Tibial artery (tissue), 4 donors: ENCODE measurements around the gene NCSTN.
A peak's percentile ranks its signal among the peaks of the same experiment; 100 is the strongest.

ENCODE experiments used
- DNase-seq, 2 donors: peaks; one replicate each; pipeline ENCODE4 v3.0.0-alpha.2; 2019
- H3K27ac ChIP-seq, 2 donors: fragments of 200-600 bp; sonication (generic) in 1 of 2; 1 replicate in 1 of 2; 2 replicates in 1 of 2; pipeline ENCODE4 v1.5.1; 2018 to 2019; ENCODE audit warnings: mild to moderate bottlenecking in 1 of 2
- H3K27me3 ChIP-seq, 2 donors: fragments of 200-600 bp; sonication (generic) in 1 of 2; one replicate each; pipeline versions ENCODE4 v1.5.1 to v1.6.0; 2016 to 2019
- H3K36me3 ChIP-seq, 3 donors: fragments of 200-600 bp; sonication (generic) in 2 of 3; one replicate each; pipeline ENCODE4 v1.5.1; 2016 to 2019; ENCODE audit warnings: mild to moderate bottlenecking in 2 of 3
- H3K4me1 ChIP-seq, 4 donors: fragments of 200-600 bp; sonication (generic) in 2 of 4; 1 replicate in 3 of 4; 2 replicates in 1 of 4; pipeline ENCODE4 v1.5.1; 2016 to 2019
- H3K4me3 ChIP-seq, 2 donors: fragments of 200-600 bp; sonication (generic) in 1 of 2; 1 replicate in 1 of 2; 2 replicates in 1 of 2; pipeline ENCODE4 v1.5.1; 2018 to 2019; ENCODE audit warnings: mild to moderate bottlenecking in 2 of 2
- H3K9me3 ChIP-seq, 3 donors: fragments of 200-600 bp; sonication (generic) in 1 of 3; one replicate each; pipeline ENCODE4 v1.5.1; 2016 to 2019
- intact Hi-C: fragments of 100-400 bp; cut with DNase I; formaldehyde crosslinking; loops from one replicate; pipeline ENCODE4 v1.15.0; 2023; ENCODE audit warnings: low total_unique reads
- TF ChIP-seq, protein P1 (sequence below), 2 experiments: fragments of 200-600 bp in 1 of 2; fragments of 450-650 bp in 1 of 2; IDR thresholded peaks; one replicate each; pipeline ENCODE4 v1.5.1; 2017 to 2019; ENCODE audit warnings: antibody characterized with exemption in 2 of 2, mild to moderate bottlenecking in 1 of 2, moderate library complexity in 1 of 2

Gene NCSTN

DNA sequence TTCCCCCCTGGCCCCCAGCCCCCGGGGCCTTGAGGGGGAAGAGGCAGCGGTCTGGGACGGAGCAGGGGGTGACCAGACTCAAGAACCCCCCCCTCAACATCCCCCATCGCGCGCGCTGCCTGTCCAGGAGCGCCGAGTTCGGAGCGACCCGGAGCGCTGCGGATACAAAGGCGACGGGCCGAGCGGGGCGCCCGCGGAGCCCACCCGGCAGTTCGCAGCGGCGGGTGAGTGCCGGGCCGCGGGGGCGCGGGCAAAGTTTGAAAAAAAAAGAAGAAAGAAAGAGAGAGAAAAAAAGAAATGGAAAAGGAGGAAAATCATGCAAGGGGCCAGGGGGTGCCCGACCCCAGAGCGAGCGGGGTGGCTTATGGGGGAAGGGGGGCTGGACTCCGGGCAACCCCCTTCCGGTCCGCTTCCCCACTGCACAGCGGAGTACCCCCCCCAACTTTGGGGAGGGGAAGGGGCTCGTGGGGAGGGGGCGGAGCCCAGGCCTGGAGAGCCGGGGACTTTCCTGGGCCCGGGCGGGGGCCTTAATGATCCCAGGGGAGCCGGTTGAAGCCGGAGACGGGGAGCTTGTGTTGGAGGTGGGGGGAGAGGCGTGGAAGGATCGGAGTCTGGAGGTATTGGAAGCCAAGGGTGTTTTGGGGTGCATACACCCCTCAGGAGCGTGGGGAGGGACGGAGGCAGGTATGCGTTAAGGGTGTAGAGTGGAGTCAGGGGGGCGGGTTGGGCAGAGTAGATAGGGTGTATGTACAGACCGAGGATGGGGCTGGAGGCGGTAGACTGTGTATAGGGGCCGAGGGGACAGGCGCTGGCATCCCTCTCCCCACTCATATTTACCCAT, 57.7 kb downstream of the NCSTN start:
- Histone ChIP-seq H3K4me1 (peaks cover 0 to 15% (median 11%) of the 10 kb centered on the region in 4 donors), H3K27me3 (peaks cover 0 to 41% of the 10 kb centered on the region in 2 donors), H3K4me3 (peak overlapping the region; percentile 35 to 49), H3K9me3 (no peaks in the 10 kb centered on the region), H3K36me3 (no peaks in the 10 kb centered on the region), H3K27ac (no peak overlapping the region)
- intact Hi-C loops, result no loop called here
- TF ChIP-seq, protein P1, sequence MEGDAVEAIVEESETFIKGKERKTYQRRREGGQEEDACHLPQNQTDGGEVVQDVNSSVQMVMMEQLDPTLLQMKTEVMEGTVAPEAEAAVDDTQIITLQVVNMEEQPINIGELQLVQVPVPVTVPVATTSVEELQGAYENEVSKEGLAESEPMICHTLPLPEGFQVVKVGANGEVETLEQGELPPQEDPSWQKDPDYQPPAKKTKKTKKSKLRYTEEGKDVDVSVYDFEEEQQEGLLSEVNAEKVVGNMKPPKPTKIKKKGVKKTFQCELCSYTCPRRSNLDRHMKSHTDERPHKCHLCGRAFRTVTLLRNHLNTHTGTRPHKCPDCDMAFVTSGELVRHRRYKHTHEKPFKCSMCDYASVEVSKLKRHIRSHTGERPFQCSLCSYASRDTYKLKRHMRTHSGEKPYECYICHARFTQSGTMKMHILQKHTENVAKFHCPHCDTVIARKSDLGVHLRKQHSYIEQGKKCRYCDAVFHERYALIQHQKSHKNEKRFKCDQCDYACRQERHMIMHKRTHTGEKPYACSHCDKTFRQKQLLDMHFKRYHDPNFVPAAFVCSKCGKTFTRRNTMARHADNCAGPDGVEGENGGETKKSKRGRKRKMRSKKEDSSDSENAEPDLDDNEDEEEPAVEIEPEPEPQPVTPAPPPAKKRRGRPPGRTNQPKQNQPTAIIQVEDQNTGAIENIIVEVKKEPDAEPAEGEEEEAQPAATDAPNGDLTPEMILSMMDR (IDR thresholded peaks at IDR 0.05), result no peak
- no peak for DNase-seq

DNA sequence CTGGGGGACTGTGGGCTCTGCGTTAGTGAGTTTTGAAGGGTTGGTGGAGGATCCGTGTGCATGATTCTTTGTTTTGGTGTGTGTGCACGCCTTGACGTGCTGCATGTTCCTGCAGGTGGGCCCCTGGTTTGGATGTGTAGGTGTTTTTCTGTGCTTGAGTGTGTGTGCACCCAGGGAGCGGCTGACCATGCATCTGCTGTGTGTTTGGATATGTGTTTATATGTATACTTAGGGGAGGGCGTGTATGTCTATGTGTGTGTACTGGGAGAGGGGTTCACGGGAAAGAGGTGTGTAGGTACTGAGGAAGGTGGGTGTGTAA, 58.3 kb downstream of the NCSTN start:
- Histone ChIP-seq H3K27me3 (peaks cover 0 to 41% of the 10 kb centered on the region in 2 donors), H3K4me3 (no peak overlapping the region), H3K4me1 (peaks cover 0 to 15% (median 11%) of the 10 kb centered on the region in 4 donors), H3K36me3 (no peaks in the 10 kb centered on the region), H3K27ac (no peak overlapping the region), H3K9me3 (no peaks in the 10 kb centered on the region)
- intact Hi-C loops, result no loop called here
- TF ChIP-seq, protein P1 (IDR thresholded peaks at IDR 0.05), result no peak
- no peak for DNase-seq

DNA sequence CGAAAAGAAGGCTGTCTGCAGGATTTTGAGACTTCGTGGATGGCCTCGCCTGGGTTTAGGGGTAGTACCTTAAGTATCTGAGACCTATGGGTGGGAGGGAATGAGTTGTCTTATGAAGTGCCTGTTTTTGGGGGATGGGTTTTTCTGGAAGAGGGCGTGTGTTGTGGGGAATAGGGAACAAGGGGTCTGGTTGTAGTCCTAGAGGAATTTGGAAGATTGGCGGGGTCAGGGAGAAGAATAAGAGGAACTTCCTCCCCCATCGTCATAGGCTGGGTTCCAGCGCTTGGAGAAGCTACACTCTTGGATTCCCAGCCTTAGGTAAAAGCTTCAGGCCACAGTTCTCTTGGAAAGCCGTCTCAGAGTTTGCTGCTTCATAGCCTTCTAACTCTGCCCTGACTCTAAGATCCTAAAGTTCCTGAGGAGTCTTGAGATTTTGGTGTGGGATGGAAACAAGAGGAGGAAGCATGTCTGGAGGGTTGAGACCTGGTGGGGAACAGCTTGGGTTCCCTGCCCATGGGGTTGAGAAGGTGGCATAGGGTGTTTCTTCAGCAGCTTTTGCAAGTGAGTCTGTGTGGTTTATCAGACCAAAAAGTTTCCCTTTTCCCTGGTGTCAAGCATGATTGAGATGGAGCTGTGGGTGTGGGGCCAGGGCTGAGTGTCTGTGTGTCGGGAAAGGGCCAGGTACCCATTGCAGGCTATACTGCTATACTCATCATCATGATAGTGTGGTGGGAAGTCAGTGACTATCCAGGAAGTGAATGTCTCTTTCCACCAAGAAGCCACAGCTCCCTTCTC, 59.0 kb downstream of the NCSTN start:
- intact Hi-C loops, result no loop called here
- H3K9me3 ChIP-seq, result no peaks in the 10 kb centered on the region
- TF ChIP-seq, protein P1 (IDR thresholded peaks at IDR 0.05), result no peak
- peaks cover 0 to 15% (median 11%) of the 10 kb centered on the region in 4 donors for H3K4me1 ChIP-seq
- DNase-seq, result no peak
- no peak overlapping the region for H3K27ac ChIP-seq
- H3K4me3 ChIP-seq, result no peak overlapping the region
- H3K36me3 ChIP-seq, result no peaks in the 10 kb centered on the region
- H3K27me3 ChIP-seq, result peaks cover 0 to 43% of the 10 kb centered on the region in 2 donors

DNA sequence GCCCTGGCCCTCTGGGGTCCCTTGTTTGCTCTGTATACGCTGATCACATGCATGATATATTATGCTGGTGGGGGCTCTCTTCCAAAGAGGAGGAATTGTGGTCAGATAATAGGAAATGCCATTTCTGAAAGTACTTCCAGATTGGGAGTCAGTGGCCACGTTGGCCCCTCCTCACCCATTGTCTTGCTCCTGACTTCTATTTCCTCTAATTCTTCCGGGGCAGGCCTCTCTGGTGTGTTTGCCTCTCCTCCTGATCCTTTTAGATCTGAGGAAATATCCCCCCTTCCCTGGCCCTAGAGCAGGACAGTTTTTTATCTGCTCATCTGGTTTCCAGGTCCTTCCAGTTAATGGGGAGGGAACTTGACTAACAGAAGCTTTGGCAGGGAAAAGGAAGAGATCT, 60.1 kb downstream of the NCSTN start:
- TF ChIP-seq, protein P1 (IDR thresholded peaks at IDR 0.05), result no peak
- H3K27me3 ChIP-seq, result peaks cover 0 to 48% of the 10 kb centered on the region in 2 donors
- no peaks in the 10 kb centered on the region for H3K9me3 ChIP-seq
- H3K4me3 ChIP-seq, result no peak overlapping the region
- no peak for DNase-seq
- H3K4me1 ChIP-seq, result peaks cover 0 to 19% (median 11%) of the 10 kb centered on the region in 4 donors
- H3K36me3 ChIP-seq, result no peaks in the 10 kb centered on the region
- no peak overlapping the region for H3K27ac ChIP-seq
- intact Hi-C loops, result no loop called here

DNA sequence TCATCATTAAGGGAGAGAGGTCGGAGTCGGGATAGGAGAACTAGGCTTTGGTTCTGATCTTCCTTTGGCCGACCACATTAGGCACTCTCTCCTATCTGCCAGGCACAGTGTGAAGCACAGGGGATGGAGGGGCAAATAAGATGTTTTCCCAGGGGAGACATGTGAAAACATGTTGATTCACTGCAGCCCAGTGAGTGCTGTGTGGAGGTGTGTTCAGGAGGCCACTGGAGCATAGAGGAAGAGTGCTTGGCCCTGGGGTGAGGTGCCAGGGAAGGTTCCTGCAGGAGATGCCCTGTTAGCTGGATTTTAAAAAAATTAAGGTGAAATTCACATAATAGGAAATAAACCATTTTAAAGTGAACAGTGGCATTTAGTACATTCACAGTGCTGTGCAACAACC, 60.9 kb downstream of the NCSTN start:
- intact Hi-C loops, result no loop called here
- no peak for DNase-seq
- TF ChIP-seq, protein P1 (IDR thresholded peaks at IDR 0.05), result no peak

More for the DNA sequence above, 60.9 kb downstream of the NCSTN start:
- no peaks in the 10 kb centered on the region for H3K9me3 ChIP-seq
- H3K27me3 ChIP-seq, result peaks cover 0 to 48% of the 10 kb centered on the region in 2 donors
- H3K4me1 ChIP-seq, result peaks cover 0 to 19% (median 11%) of the 10 kb centered on the region in 4 donors
- H3K4me3 ChIP-seq, result no peak overlapping the region
- H3K27ac ChIP-seq, result no peak overlapping the region
- no peaks in the 10 kb centered on the region for H3K36me3 ChIP-seq
